ENCODE measurements around the gene THAP2.

The THAP2 gene

DNA sequence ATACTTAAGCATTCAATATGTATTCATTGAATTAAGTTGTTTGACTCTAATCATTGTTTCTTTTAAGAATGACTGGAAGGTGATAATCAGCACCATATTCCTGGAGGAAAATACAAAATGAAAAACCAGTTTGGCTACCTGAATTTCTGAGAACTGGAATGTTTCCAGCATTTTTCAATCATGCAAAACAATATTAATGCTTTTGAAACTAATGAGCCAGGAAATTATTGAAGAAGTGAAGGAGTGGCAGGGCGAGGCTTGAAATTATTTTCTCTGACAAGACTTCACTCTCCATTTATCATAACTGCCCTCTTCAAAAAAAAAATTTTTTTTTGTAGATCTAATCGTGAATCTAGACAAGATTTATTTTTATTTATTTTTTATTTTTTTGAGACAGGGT, 40.8 kb downstream of the THAP2 start:
- no peak for ATAC-seq

DNA sequence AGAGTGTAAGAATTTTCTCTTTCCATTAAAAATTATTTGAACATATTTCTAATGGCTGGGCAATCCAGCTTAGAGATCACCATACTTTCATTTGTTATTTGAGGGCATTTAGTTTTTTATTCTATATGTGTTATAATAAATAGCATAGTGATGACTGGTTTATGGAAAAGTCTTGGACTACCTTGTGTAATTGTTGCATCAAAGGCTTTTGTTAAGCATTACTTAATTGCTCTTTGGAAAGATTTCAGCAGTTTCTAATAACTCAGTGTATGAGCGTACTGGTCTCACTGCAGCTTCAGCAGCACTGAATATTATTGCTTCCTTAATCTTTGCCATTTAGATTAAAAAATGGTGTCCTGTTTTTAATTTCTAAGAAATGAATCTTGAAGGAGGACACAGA, 44.6 kb downstream of the THAP2 start:
- ATAC-seq, result no peak

DNA sequence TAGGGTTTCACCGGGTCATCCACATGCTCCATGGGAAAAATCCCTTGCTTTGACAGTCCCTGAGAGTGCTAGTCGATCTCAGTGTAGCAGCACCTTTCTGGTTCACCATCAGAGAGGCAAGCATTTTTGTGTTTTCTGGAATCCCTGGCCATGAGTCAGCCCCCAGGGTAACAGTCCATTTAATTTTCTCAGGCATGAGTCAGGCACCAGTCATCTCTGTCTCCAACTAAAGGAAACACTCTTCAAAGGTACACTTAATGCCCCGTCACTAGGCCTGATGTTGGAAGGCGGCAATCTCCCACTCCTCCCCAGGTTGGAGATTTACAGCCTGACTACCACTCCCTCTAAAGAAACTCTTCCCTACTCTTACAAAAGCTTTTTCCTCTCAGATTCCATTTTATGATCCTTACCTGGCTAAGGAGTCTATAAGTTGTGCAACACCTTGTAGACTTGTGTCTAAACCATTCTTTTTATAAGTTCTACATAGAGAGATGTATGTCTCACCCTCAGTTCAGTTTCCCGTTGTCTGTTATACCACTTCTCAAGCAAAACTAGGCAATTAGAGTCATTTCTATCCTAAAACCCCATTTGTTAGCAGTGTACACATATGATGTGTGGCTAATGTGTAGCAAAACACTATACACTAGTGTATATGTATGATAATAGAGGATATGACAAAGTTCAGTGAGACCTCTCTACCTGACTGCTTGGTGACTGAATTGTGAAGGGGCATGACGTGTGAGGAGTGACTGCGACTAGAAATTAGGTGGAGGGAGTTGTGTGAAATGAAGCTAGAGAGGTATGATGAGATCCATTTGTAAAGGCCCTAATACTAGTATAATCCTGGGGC, 46.4 kb downstream of the THAP2 start:
- peak; percentile 44 to 59 for ATAC-seq

DNA sequence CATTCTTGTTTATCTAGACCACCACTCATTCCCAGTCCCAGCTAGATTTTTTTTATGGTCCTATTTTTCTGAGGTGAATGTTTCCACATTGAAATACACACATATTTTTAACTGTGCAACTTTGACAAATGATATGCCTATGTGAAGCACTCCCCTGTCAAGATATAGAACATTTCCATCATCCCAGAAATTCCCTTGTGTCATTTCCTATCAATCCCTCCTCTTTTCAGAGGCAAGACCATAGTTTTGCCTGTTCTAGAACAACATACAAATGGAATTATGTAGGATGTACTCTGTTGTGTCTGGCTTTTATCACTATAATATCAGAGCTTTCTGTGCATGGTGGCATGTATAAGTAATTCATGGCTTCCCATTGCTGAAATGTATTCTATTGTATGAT, 54.5 kb downstream of the THAP2 start:
- no peak for ATAC-seq

DNA sequence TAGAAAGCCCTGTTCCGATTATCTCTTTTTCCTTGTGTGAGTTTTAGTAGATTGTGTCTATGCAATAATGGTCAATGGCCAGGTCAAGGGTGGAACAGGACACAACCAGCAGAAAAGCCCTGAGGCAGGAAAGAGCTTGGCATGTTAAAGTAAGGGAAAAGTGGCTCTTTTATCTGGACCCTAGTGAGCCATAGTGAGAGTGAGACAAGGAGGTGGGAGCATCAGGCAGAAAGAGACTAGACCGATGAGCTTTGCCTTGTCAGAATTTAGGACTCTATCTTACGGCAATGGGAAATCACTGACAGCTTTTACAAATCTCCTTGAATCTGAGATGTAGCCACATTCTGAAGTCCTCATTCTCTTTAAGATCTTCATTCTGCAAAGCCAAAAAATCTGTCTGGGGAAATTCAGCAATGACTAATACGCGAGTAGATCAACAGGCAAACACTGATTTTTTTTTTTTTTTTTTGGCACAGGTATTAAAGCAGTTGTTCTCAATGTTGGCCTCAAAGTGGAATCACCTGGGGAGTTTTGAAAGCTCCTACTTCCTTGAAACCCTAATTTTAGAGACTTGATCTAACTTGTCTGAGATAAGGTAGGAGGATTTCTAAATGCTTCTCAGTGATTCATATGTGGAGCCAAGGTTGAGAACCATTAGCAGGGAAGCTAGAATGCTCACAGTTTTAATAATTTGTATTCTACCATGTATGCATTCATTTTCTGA, 55.7 kb downstream of the THAP2 start:
- no peak for ATAC-seq

DNA sequence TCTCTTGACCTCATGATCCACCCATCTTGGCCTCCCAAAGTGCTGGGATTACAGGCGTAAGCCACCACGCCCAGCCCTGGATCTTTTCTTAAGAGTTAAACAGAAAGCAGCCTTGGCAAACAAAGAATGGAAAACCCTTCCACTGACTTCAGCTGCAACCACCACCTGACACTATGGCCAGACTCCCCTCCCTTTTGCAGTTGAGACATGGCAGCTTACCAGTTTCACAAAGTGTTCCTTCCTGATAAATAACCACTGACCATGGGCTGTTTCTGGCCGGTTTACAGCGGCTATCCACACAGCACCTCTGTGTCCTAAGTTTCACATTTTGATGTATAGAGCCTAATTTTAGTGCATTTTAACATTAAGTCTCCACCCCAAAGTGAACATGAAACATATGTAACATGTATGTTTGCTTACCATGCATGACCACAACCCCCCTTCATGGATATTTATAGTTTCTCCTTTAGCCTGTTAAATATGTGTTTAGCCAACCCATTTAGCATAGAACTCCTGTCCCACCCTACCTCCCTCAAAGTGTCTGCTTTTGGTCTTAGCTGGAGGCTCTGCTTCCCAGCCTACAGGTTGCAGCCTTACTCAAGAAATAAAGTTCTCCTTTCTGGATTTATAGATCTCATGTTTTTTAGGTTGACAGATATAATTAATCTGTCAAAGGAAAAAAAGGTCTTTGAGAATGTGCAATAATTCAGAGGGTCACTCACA, 57.8 kb downstream of the THAP2 start:
- ATAC-seq, result no peak

DNA sequence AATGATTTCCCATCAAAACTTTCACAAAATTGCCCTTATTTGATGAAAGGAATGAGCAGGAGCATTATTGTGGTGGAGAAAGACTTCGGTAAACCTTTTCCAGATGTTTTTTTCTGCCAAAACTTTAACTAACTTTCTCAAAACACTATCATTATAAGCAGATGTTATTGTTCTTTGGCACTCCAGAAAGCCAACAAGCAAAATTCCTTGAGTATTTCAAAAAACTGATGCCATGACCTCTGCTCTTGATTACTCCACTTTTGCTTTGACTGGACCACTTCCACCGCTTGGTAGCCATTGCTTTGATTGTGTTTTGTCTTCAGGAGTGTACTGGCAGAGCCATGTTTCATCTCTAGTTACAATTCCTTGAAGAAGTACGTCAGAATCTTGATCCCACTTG, 60.9 kb downstream of the THAP2 start:
- ATAC-seq, result no peak

DNA sequence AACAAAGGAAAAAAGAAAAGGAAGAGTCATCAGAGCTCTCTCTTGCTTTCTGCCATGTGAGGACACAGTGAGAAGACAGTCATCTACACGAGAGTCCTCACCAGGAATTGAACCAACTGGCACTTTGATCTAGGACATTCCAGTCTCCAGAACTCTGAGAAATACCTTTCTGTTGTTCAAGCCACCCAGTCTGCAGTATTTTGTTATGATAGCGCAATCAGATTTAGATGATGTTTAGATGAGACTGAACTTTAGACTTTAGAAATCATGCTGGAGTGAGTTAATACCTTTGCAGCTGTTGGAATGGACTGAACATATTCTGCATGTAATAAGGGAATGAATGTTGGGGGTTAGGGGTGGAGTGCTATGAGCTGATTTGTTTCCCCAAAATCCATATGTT, 62.4 kb downstream of the THAP2 start:
- no peak for ATAC-seq

DNA sequence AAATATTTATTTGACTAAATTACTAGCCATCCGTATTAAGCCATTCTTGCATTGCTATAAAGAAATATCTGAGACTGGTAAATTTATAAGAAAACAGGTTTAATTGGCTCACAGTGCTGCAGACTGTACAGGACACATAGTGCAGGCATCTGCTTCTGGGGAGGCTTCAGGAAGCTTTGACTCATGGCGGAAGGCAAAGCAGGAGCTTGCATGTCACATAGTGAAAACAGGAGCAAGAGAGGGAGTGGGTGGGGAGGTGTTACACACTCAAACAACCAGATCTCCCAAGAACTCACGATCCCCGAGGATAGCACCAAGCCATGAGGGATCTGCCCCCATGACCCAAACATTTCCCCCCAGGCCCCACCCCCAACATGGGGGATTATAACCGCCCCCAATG, 63.9 kb downstream of the THAP2 start:
- no peak for ATAC-seq

Data from activated CD4-positive, CD25-positive, alpha-beta regulatory T cell treated with anti-CD3 and anti-CD28 coated beads, Interleukin-2, amount 50 U/mL, for 24 hours (primary cell).